Mesenchymal stem cell (in vitro differentiated cells and primary cell): Measurements from ENCODE around the gene TPR.

Experiments
- DNase-seq: peaks from one replicate; pipeline ENCODE4 v3.0.0-alpha.2; 2013
- H2AFZ ChIP-seq: one replicate; pipeline ENCODE4 v1.6.1; 2013; ENCODE audit warnings: low read depth, mild to moderate bottlenecking, control low read depth, inconsistent platforms, low read length, moderate library complexity
- H2AK5ac ChIP-seq: 2 replicates; pipeline ENCODE4 v1.6.1; 2013; ENCODE audit warnings: low read length, moderate library complexity, mild to moderate bottlenecking, inconsistent platforms; ENCODE audit not compliant: severe bottlenecking
- H2BK120ac ChIP-seq: one replicate; pipeline ENCODE4 v1.6.1; 2013; ENCODE audit warnings: low read depth, mild to moderate bottlenecking, inconsistent platforms, low read length, moderate library complexity
- H2BK12ac ChIP-seq, 2 experiments: one replicate each; pipeline ENCODE4 v1.6.1; 2013; ENCODE audit warnings: inconsistent platforms in 2 of 2, low read length in 2 of 2, mild to moderate bottlenecking in 2 of 2, moderate library complexity in 2 of 2, control low read depth in 1 of 2
- H2BK15ac ChIP-seq: one replicate; pipeline ENCODE4 v1.6.1; 2013; ENCODE audit warnings: mild to moderate bottlenecking, low read depth, inconsistent platforms; ENCODE audit not compliant: poor library complexity, severe bottlenecking
- H2BK5ac ChIP-seq: 2 replicates; pipeline ENCODE4 v1.6.1; 2013; ENCODE audit warnings: low read depth, mild to moderate bottlenecking, low read length, control low read depth, inconsistent platforms; ENCODE audit not compliant: poor library complexity, severe bottlenecking
- H3K14ac ChIP-seq, 2 experiments: one replicate each; pipeline ENCODE4 v1.6.1; 2013; ENCODE audit warnings: inconsistent platforms in 2 of 2, low read length in 2 of 2, control low read depth in 1 of 2, mild to moderate bottlenecking in 1 of 2, moderate library complexity in 1 of 2
- H3K18ac ChIP-seq, 2 experiments: one replicate each; pipeline ENCODE4 v1.6.1; 2013; ENCODE audit warnings: inconsistent platforms in 2 of 2, low read length in 2 of 2, control low read depth in 1 of 2, low read depth in 1 of 2, mild to moderate bottlenecking in 1 of 2
- H3K23ac ChIP-seq, 2 experiments: one replicate each; pipeline ENCODE4 v1.6.1; 2013; ENCODE audit warnings: inconsistent platforms in 2 of 2, low read length in 2 of 2, mild to moderate bottlenecking in 2 of 2, moderate library complexity in 2 of 2, control low read depth in 1 of 2
- H3K27ac ChIP-seq: 2 replicates; pipeline ENCODE4 v1.5.1; 2013; ENCODE audit warnings: mild to moderate bottlenecking, moderate library complexity, low read length, control low read depth, inconsistent platforms; ENCODE audit not compliant: poor library complexity, severe bottlenecking
- H3K27me3 ChIP-seq, 2 experiments: 2 replicates each; pipeline versions ENCODE4 v1.6.1 to v1.7.0; 2013; ENCODE audit warnings: low read length in 2 of 2, mild to moderate bottlenecking in 2 of 2, moderate library complexity in 2 of 2, control low read depth in 1 of 2, inconsistent platforms in 1 of 2; ENCODE audit not compliant: control insufficient read depth in 1 of 2, insufficient read depth in 1 of 2
- H3K36me3 ChIP-seq, 2 experiments: 2 replicates each; pipeline versions ENCODE4 v1.6.1 to v1.7.0; 2013; ENCODE audit warnings: low read length in 2 of 2, control low read depth in 1 of 2, inconsistent platforms in 1 of 2, low read depth in 1 of 2, mild to moderate bottlenecking in 1 of 2; ENCODE audit not compliant: insufficient read depth in 2 of 2, control insufficient read depth in 1 of 2
- H3K4ac ChIP-seq, 2 experiments: one replicate each; pipeline ENCODE4 v1.6.1; 2013; ENCODE audit warnings: inconsistent platforms in 2 of 2, low read length in 2 of 2, mild to moderate bottlenecking in 2 of 2, moderate library complexity in 2 of 2, control low read depth in 1 of 2, low read depth in 1 of 2
- H3K4me1 ChIP-seq: 2 replicates; pipeline ENCODE4 v1.6.1; 2013; ENCODE audit warnings: low read depth, low read length, control low read depth; ENCODE audit not compliant: control insufficient read depth, insufficient read depth
- H3K4me2 ChIP-seq: 2 replicates; pipeline ENCODE4 v1.6.1; 2013; ENCODE audit warnings: low read length, mild to moderate bottlenecking, inconsistent platforms; ENCODE audit not compliant: poor library complexity, severe bottlenecking
- H3K4me3 ChIP-seq, 2 experiments: 2 replicates each; pipeline versions ENCODE4 v1.5.1 to v1.7.0; 2013; ENCODE audit warnings: low read length in 2 of 2, mild to moderate bottlenecking in 2 of 2, control low read depth in 1 of 2, low read depth in 1 of 2; ENCODE audit not compliant: insufficient read depth in 1 of 2
- H3K79me1 ChIP-seq: replicated peaks from 2 replicates; pipeline ENCODE4 v1.6.1; 2013; ENCODE audit warnings: mild to moderate bottlenecking, control low read depth, low read length, inconsistent platforms; ENCODE audit not compliant: poor library complexity, severe bottlenecking
- H3K9ac ChIP-seq: 2 replicates; pipeline ENCODE4 v1.7.0; 2013; ENCODE audit warnings: mild to moderate bottlenecking, low read length, moderate library complexity
- H3K9me3 ChIP-seq: 2 replicates; pipeline ENCODE4 v1.7.0; 2013; ENCODE audit warnings: mild to moderate bottlenecking, low read length; ENCODE audit not compliant: control insufficient read depth
- H4K8ac ChIP-seq: one replicate; pipeline ENCODE4 v1.6.1; 2013; ENCODE audit warnings: inconsistent platforms, mild to moderate bottlenecking, low read length, moderate library complexity
- H4K91ac ChIP-seq: one replicate; pipeline ENCODE4 v1.6.1; 2013; ENCODE audit warnings: mild to moderate bottlenecking, low read length, inconsistent platforms
- WGBS: methylation state at CpG from one replicate; pipeline ENCODE4 v1.1.7; 2013; ENCODE audit warnings: mixed read lengths; 5-methylcytosine and 5-hydroxymethylcytosine counted together

The TPR gene

GRCh38 chr1:186299570-186299969 is 75.5 kb downstream of the TPR start:
- no peak overlapping the region for H2BK12ac ChIP-seq
- H3K4me3 ChIP-seq, result no peak overlapping the region
- H3K9me3 ChIP-seq, result no peaks in the 10 kb centered on the region
- no peak overlapping the region for H3K18ac ChIP-seq
- peaks cover 0 to 14% of the 10 kb centered on the region in 2 experiments for H3K36me3 ChIP-seq
- H3K27ac ChIP-seq, result no peak overlapping the region
- no peak overlapping the region for H2AFZ ChIP-seq
- no peak overlapping the region for H2BK120ac ChIP-seq
- 100% methylated on average over 1 of the region's 2 CpGs for whole genome bisulfite sequencing
- H2BK15ac ChIP-seq, result no peak overlapping the region
- no peak overlapping the region for H2AK5ac ChIP-seq
- H3K79me1 ChIP-seq, result no peaks in the 10 kb centered on the region
- H2BK5ac ChIP-seq, result no peak overlapping the region
- no peaks in the 10 kb centered on the region for H3K4me1 ChIP-seq
- H3K9ac ChIP-seq, result peak overlapping the region; percentile 5
- H3K23ac ChIP-seq, result no peak overlapping the region
- H3K14ac ChIP-seq, result no peak overlapping the region
- no peak overlapping the region for H4K91ac ChIP-seq
- H3K4ac ChIP-seq, result no peak overlapping the region
- H4K8ac ChIP-seq, result no peak overlapping the region
- DNase-seq, result no peak
- H3K4me2 ChIP-seq, result no peak overlapping the region
- H3K27me3 ChIP-seq, result no peaks in the 10 kb centered on the region

GRCh38 chr1:186298851-186299250 is 76.2 kb downstream of the TPR start:
- Histone ChIP-seq H2BK15ac (no peak overlapping the region), H2AFZ (no peak overlapping the region), H3K4me1 (no peaks in the 10 kb centered on the region), H2BK5ac (no peak overlapping the region), H2BK120ac (no peak overlapping the region), H3K79me1 (no peaks in the 10 kb centered on the region), H3K9ac (peak overlapping the region; percentile 5), H2AK5ac (no peak overlapping the region), H3K36me3 (peaks cover 0 to 10% of the 10 kb centered on the region in 2 experiments), H2BK12ac (no peak overlapping the region), H3K23ac (no peak overlapping the region), H3K4me3 (no peak overlapping the region), H4K8ac (no peak overlapping the region), H3K4ac (no peak overlapping the region), H3K27me3 (no peaks in the 10 kb centered on the region), H3K14ac (no peak overlapping the region), H4K91ac (no peak overlapping the region), H3K4me2 (no peak overlapping the region), H3K18ac (no peak overlapping the region), H3K9me3 (no peaks in the 10 kb centered on the region), H3K27ac (no peak overlapping the region)
- no CpG with 5 or more reads among the region's 1 CpG for WGBS
- DNase-seq, result no peak

GRCh38 chr1:186297439-186298045 is 77.5 kb downstream of the TPR start:
- H3K27me3 ChIP-seq, result no peaks in the 10 kb centered on the region
- H3K79me1 ChIP-seq, result no peaks in the 10 kb centered on the region
- WGBS, result 75% methylated on average over 1 of the region's 3 CpGs

GRCh38 chr1:186295980-186296379 is 79.1 kb downstream of the TPR start, which contains the start of gene PRG4:
Gene PRG4, plus strand, starts transcription at chr1:186296279.
- no peak within 1 kb of the TSS for H3K18ac ChIP-seq
- no peak within 1 kb of the TSS for H2AK5ac ChIP-seq
- H3K14ac ChIP-seq, result no peak within 1 kb of the TSS

More at GRCh38 chr1:186297439-186298045, 77.5 kb downstream of the TPR start:
- Histone ChIP-seq H2AFZ (no peak overlapping the region), H2AK5ac (no peak overlapping the region), H3K4me1 (no peaks in the 10 kb centered on the region), H3K23ac (no peak overlapping the region), H3K4me2 (no peak overlapping the region), H3K9me3 (no peaks in the 10 kb centered on the region), H3K18ac (no peak overlapping the region), H2BK5ac (no peak overlapping the region), H3K4me3 (no peak overlapping the region), H2BK120ac (no peak overlapping the region), H3K9ac (peak overlapping the region; percentile 43), H2BK15ac (no peak overlapping the region), H4K91ac (no peak overlapping the region), H2BK12ac (no peak overlapping the region), H3K4ac (no peak overlapping the region), H3K36me3 (peaks cover 0 to 8% of the 10 kb centered on the region in 2 experiments), H3K27ac (no peak overlapping the region), H3K14ac (no peak overlapping the region), H4K8ac (no peak overlapping the region)
- no peak for DNase-seq

More at GRCh38 chr1:186295980-186296379, 79.1 kb downstream of the TPR start, which contains the start of gene PRG4:
- H2BK15ac ChIP-seq, result no peak within 1 kb of the TSS
- no peak within 1 kb of the TSS for H2BK120ac ChIP-seq
- no peak within 1 kb of the TSS for H2BK12ac ChIP-seq
- H3K4ac ChIP-seq, result no peak within 1 kb of the TSS
- H3K27ac ChIP-seq, result no peak within 1 kb of the TSS
- no peak within 1 kb of the TSS for H3K4me2 ChIP-seq
- H3K79me1 ChIP-seq, result no peaks in the 10 kb centered on the region
- H2AFZ ChIP-seq, result no peak within 1 kb of the TSS
- no peak for DNase-seq
- H3K27me3 ChIP-seq, result no peaks in the 10 kb centered on the region
- no peak within 1 kb of the TSS for H3K4me3 ChIP-seq
- peak within 1 kb of the TSS; percentile 43 for H3K9ac ChIP-seq
- no peak within 1 kb of the TSS for H4K8ac ChIP-seq
- H3K36me3 ChIP-seq, result peaks cover 0 to 3% of the 10 kb centered on the region in 2 experiments
- no peak within 1 kb of the TSS for H2BK5ac ChIP-seq
- 89% methylated on average over 3 of the region's 3 CpGs for WGBS
- H4K91ac ChIP-seq, result no peak within 1 kb of the TSS
- H3K23ac ChIP-seq, result no peak within 1 kb of the TSS
- H3K9me3 ChIP-seq, result no peaks in the 10 kb centered on the region
- no peaks in the 10 kb centered on the region for H3K4me1 ChIP-seq
